Mesendoderm (in vitro differentiated cells): Measurements from ENCODE around the gene RHOT2.

Source experiments
- DNase-seq: peaks from one replicate; pipeline ENCODE4 v3.0.0; 2013
- H2AK5ac ChIP-seq: 2 replicates; pipeline ENCODE4 v1.6.1; 2013; ENCODE audit warnings: low read length, inconsistent platforms
- H2BK120ac ChIP-seq: 2 replicates; pipeline ENCODE4 v1.6.1; 2013; ENCODE audit warnings: low read depth, mild to moderate bottlenecking, low read length, moderate library complexity, mixed read lengths
- H2BK15ac ChIP-seq: replicated peaks from 2 replicates; pipeline ENCODE4 v1.6.1; 2013; ENCODE audit warnings: low read depth, mild to moderate bottlenecking, moderate library complexity
- H2BK5ac ChIP-seq: 2 replicates; pipeline ENCODE4 v1.6.1; 2013; ENCODE audit warnings: low read length, inconsistent platforms
- H3K18ac ChIP-seq: 2 replicates; pipeline ENCODE4 v1.6.1; 2013; ENCODE audit warnings: mild to moderate bottlenecking, low read length, mixed read lengths
- H3K23ac ChIP-seq: one replicate; pipeline ENCODE4 v1.6.1; 2013; ENCODE audit warnings: low read length
- H3K27ac ChIP-seq: 2 replicates; pipeline ENCODE4 v1.5.1; 2013; ENCODE audit warnings: low read depth, mild to moderate bottlenecking, inconsistent platforms, low read length, moderate library complexity
- H3K27me3 ChIP-seq: 2 replicates; pipeline ENCODE4 v1.6.1; 2013; ENCODE audit warnings: low read length, control low read depth, mild to moderate bottlenecking, inconsistent platforms; ENCODE audit not compliant: insufficient read depth, poor library complexity
- H3K36me3 ChIP-seq: 2 replicates; pipeline ENCODE4 v1.6.1; 2013; ENCODE audit warnings: low read length, inconsistent platforms; ENCODE audit not compliant: control insufficient read depth, insufficient read depth
- H3K4ac ChIP-seq: one replicate; pipeline ENCODE4 v1.6.1; 2013; ENCODE audit warnings: low read depth, mild to moderate bottlenecking, low read length, moderate library complexity
- H3K4me1 ChIP-seq: 2 replicates; pipeline ENCODE4 v1.6.1; 2013; ENCODE audit warnings: low read depth, low read length, inconsistent platforms; ENCODE audit not compliant: control insufficient read depth
- H3K4me2 ChIP-seq: 2 replicates; pipeline ENCODE4 v1.6.1; 2013; ENCODE audit warnings: low read length
- H3K4me3 ChIP-seq: 2 replicates; pipeline ENCODE4 v1.5.1; 2013; ENCODE audit warnings: mild to moderate bottlenecking, low read length
- H3K56ac ChIP-seq: one replicate; pipeline ENCODE4 v1.6.1; 2013; ENCODE audit warnings: low read length
- H3K79me1 ChIP-seq: 2 replicates; pipeline ENCODE4 v1.6.1; 2013; ENCODE audit warnings: low read length, inconsistent platforms
- H3K79me2 ChIP-seq: 2 replicates; pipeline ENCODE4 v1.6.1; 2013; ENCODE audit warnings: mild to moderate bottlenecking, low read length; ENCODE audit not compliant: control insufficient read depth, insufficient read depth
- H3K9ac ChIP-seq: 2 replicates; pipeline ENCODE4 v1.6.1; 2013; ENCODE audit warnings: low read length, inconsistent platforms
- H4K5ac ChIP-seq: one replicate; pipeline ENCODE4 v1.6.1; 2013; ENCODE audit warnings: low read length
- H4K8ac ChIP-seq: one replicate; pipeline ENCODE4 v1.6.1; 2013; ENCODE audit warnings: low read depth, mild to moderate bottlenecking, control low read depth, low read length, moderate library complexity
- WGBS: extraction: QIAGEN DNeasy Blood & Tissue Kit; methylation state at CpG from one replicate; pipeline ENCODE4 v1.1.7; 2013; ENCODE audit warnings: low lambda C conversion rate, missing lambda C conversion rate; ENCODE audit not compliant: insufficient coverage; ENCODE audit errors: extremely low coverage; 5-methylcytosine and 5-hydroxymethylcytosine counted together

RHOT2 gene

GRCh38 chr16:635573-636205 lies 32.2 kb upstream of the RHOT2 start:
- Histone ChIP-seq H4K5ac (no peak overlapping the region), H3K79me1 (peaks cover 2% of the 10 kb centered on the region), H2BK15ac (no peak overlapping the region), H2BK120ac (no peak overlapping the region), H3K36me3 (no peaks in the 10 kb centered on the region), H3K9ac (peak overlapping the region; percentile 94), H2AK5ac (no peak overlapping the region), H3K4me2 (peak overlapping the region; percentile 73), H3K18ac (peak overlapping the region; percentile 5), H3K4me3 (peak overlapping the region; percentile 89), H3K27ac (no peak overlapping the region), H3K79me2 (no peaks in the 10 kb centered on the region), H3K56ac (peak overlapping the region; percentile 99), H2BK5ac (no peak overlapping the region), H3K4me1 (peaks cover 3% of the 10 kb centered on the region), H4K8ac (no peak overlapping the region), H3K27me3 (no peaks in the 10 kb centered on the region), H3K4ac (peak overlapping the region; percentile 50), H3K23ac (peak overlapping the region; percentile 97)
- WGBS, result no CpG with 5 or more reads among the region's 55 CpGs
- no peak for DNase-seq

- peak within 1 kb of the TSS; percentile 89 for H3K4me3 ChIP-seq
- H3K4me2 ChIP-seq, result peak within 1 kb of the TSS; percentile 73
- peaks cover 2% of the 10 kb centered on the region for H3K79me1 ChIP-seq
- peak within 1 kb of the TSS; percentile 5 for H3K18ac ChIP-seq
- H3K56ac ChIP-seq, result peak within 1 kb of the TSS; percentile 99
- H2BK120ac ChIP-seq, result no peak within 1 kb of the TSS
- peak within 1 kb of the TSS; percentile 94 for H3K9ac ChIP-seq
- H3K27me3 ChIP-seq, result no peaks in the 10 kb centered on the region
- H3K23ac ChIP-seq, result peak within 1 kb of the TSS; percentile 97
- H2AK5ac ChIP-seq, result no peak within 1 kb of the TSS
- H4K8ac ChIP-seq, result no peak within 1 kb of the TSS
- WGBS, result no CpG with 5 or more reads among the region's 91 CpGs
- H3K4me1 ChIP-seq, result peaks cover 3% of the 10 kb centered on the region
- no peaks in the 10 kb centered on the region for H3K36me3 ChIP-seq
- no peak within 1 kb of the TSS for H2BK5ac ChIP-seq
- H3K79me2 ChIP-seq, result no peaks in the 10 kb centered on the region
- peak; percentile 97 for DNase-seq
- peak within 1 kb of the TSS; percentile 50 for H3K4ac ChIP-seq
- no peak within 1 kb of the TSS for H4K5ac ChIP-seq
- no peak within 1 kb of the TSS for H2BK15ac ChIP-seq
- H3K27ac ChIP-seq, result peak within 1 kb of the TSS; percentile 52
Measured at GRCh38 chr16:636206-637080, 31.5 kb upstream of the RHOT2 start, which contains the start of gene METTL26. TSS of gene METTL26 (minus strand) at chr16:636305. CDS start at chr16:636290, 15 bp downstream.

GRCh38 chr16:637081-638018 lies 30.6 kb upstream of the RHOT2 start:
- H3K79me1 ChIP-seq, result peaks cover 2% of the 10 kb centered on the region
- no peak overlapping the region for H4K5ac ChIP-seq
- H3K56ac ChIP-seq, result peak overlapping the region; percentile 84
- no peaks in the 10 kb centered on the region for H3K27me3 ChIP-seq
- H2AK5ac ChIP-seq, result no peak overlapping the region
- H3K4me3 ChIP-seq, result peak overlapping the region; percentile 24
- DNase-seq, result peak; percentile 56
- H2BK120ac ChIP-seq, result no peak overlapping the region
- H2BK15ac ChIP-seq, result no peak overlapping the region
- no peak overlapping the region for H3K18ac ChIP-seq
- peak overlapping the region; percentile 74 for H3K4me2 ChIP-seq
- peaks cover 3% of the 10 kb centered on the region for H3K4me1 ChIP-seq
- H3K4ac ChIP-seq, result no peak overlapping the region
- no peak overlapping the region for H4K8ac ChIP-seq
- no CpG with 5 or more reads among the region's 53 CpGs for WGBS
- H3K23ac ChIP-seq, result peak overlapping the region; percentile 51
- H3K9ac ChIP-seq, result peak overlapping the region; percentile 59
- H2BK5ac ChIP-seq, result no peak overlapping the region
- no peaks in the 10 kb centered on the region for H3K36me3 ChIP-seq
- H3K27ac ChIP-seq, result no peak overlapping the region
- no peaks in the 10 kb centered on the region for H3K79me2 ChIP-seq

GRCh38 chr16:638034-638543 lies 29.8 kb upstream of the RHOT2 start:
- Histone ChIP-seq H3K79me1 (peaks cover 2% of the 10 kb centered on the region), H3K4me1 (peaks cover 3% of the 10 kb centered on the region), H3K56ac (no peak overlapping the region), H2AK5ac (no peak overlapping the region), H3K4ac (no peak overlapping the region), H3K4me3 (no peak overlapping the region), H2BK5ac (no peak overlapping the region), H3K23ac (peak overlapping the region; percentile 51), H3K36me3 (no peaks in the 10 kb centered on the region), H4K5ac (no peak overlapping the region), H4K8ac (no peak overlapping the region), H3K79me2 (no peaks in the 10 kb centered on the region), H3K18ac (no peak overlapping the region), H3K27me3 (no peaks in the 10 kb centered on the region), H2BK15ac (no peak overlapping the region), H2BK120ac (no peak overlapping the region), H3K27ac (no peak overlapping the region), H3K4me2 (no peak overlapping the region), H3K9ac (no peak overlapping the region)
- no peak for DNase-seq
- no CpG with 5 or more reads among the region's 15 CpGs for WGBS

GRCh38 chr16:638836-639235 lies 29.1 kb upstream of the RHOT2 start:
- Histone ChIP-seq H3K27me3 (no peaks in the 10 kb centered on the region), H2AK5ac (no peak overlapping the region), H3K4me1 (peaks cover 3% of the 10 kb centered on the region), H3K4me2 (no peak overlapping the region), H3K18ac (no peak overlapping the region), H3K23ac (no peak overlapping the region), H3K36me3 (no peaks in the 10 kb centered on the region), H4K5ac (no peak overlapping the region), H3K27ac (no peak overlapping the region), H2BK15ac (no peak overlapping the region), H3K9ac (no peak overlapping the region), H3K4me3 (no peak overlapping the region), H3K79me2 (no peaks in the 10 kb centered on the region), H4K8ac (no peak overlapping the region), H3K4ac (no peak overlapping the region), H3K79me1 (peaks cover 2% of the 10 kb centered on the region), H3K56ac (no peak overlapping the region), H2BK5ac (no peak overlapping the region), H2BK120ac (no peak overlapping the region)
- DNase-seq, result no peak
- no CpG with 5 or more reads among the region's 9 CpGs for WGBS
